H9 (cell line): ENCODE results near the gene TMEM270. TPM values are rescaled to one million over a fixed set of nuclear protein-coding genes. Genes with fewer than 3 reads are reported as not detected.

Experiments used
- DNase-seq: peaks from one replicate; pipeline ENCODE4 v3.0.0-alpha.2; 2017
- H2AFZ ChIP-seq: one replicate; pipeline ENCODE4 v1.6.1; 2013; ENCODE audit warnings: mild to moderate bottlenecking, low read length, control low read depth, moderate library complexity
- H2AK5ac ChIP-seq: 2 replicates; pipeline ENCODE4 v1.6.1; 2013; ENCODE audit warnings: low read length, control low read depth, mixed read lengths; ENCODE audit not compliant: insufficient read length
- H2BK120ac ChIP-seq: one replicate; pipeline ENCODE4 v1.6.1; 2013; ENCODE audit warnings: low read depth, mild to moderate bottlenecking, low read length, control low read depth, inconsistent platforms; ENCODE audit not compliant: poor library complexity, severe bottlenecking
- H2BK12ac ChIP-seq: 2 replicates; pipeline ENCODE4 v1.6.1; 2013; ENCODE audit warnings: low read length, control low read depth, mixed read lengths, low read depth; ENCODE audit not compliant: insufficient read length
- H2BK15ac ChIP-seq: 2 replicates; pipeline ENCODE4 v1.6.1; 2013; ENCODE audit warnings: low read depth, low read length, control low read depth
- H2BK20ac ChIP-seq: one replicate; pipeline ENCODE4 v1.6.1; 2013; ENCODE audit warnings: low read depth, mild to moderate bottlenecking, low read length, control low read depth, inconsistent platforms; ENCODE audit not compliant: poor library complexity, severe bottlenecking
- H2BK5ac ChIP-seq: 2 replicates; pipeline ENCODE4 v1.6.1; 2013; ENCODE audit warnings: low read length, control low read depth, mixed read lengths; ENCODE audit not compliant: insufficient read length
- H3K14ac ChIP-seq: 2 replicates; pipeline ENCODE4 v1.6.1; 2013; ENCODE audit warnings: low read length, control low read depth; ENCODE audit not compliant: insufficient read depth
- H3K18ac ChIP-seq: 2 replicates; pipeline ENCODE4 v1.6.1; 2013; ENCODE audit warnings: low read depth, mild to moderate bottlenecking, mixed read lengths, low read length, control low read depth; ENCODE audit not compliant: insufficient read length
- H3K23ac ChIP-seq: 2 replicates; pipeline ENCODE4 v1.6.1; 2013; ENCODE audit warnings: low read length, control low read depth, mixed read lengths, low read depth; ENCODE audit not compliant: insufficient read length
- H3K23me2 ChIP-seq: 2 replicates; pipeline ENCODE4 v1.6.1; 2013; ENCODE audit warnings: low read depth, mild to moderate bottlenecking, mixed read lengths, low read length, control low read depth; ENCODE audit not compliant: insufficient read length, poor library complexity, severe bottlenecking
- H3K27ac ChIP-seq: 2 replicates; pipeline ENCODE4 v1.5.1; 2013; ENCODE audit warnings: low read length, control low read depth, mixed read lengths, low read depth; ENCODE audit not compliant: insufficient read length
- H3K27me3 ChIP-seq: 2 replicates; pipeline ENCODE4 v1.6.1; 2013; ENCODE audit warnings: low read length, control low read depth, inconsistent platforms; ENCODE audit not compliant: insufficient read depth
- H3K4ac ChIP-seq: 2 replicates; pipeline ENCODE4 v1.6.1; 2013; ENCODE audit warnings: low read depth, mild to moderate bottlenecking, control low read depth, inconsistent platforms, low read length, moderate library complexity
- H3K4me1 ChIP-seq: 2 replicates; pipeline ENCODE4 v1.6.1; 2013; ENCODE audit warnings: low read length, control low read depth, inconsistent platforms; ENCODE audit not compliant: insufficient read depth
- H3K4me2 ChIP-seq: 2 replicates; pipeline ENCODE4 v1.6.1; 2013; ENCODE audit warnings: low read length, control low read depth, mixed read lengths; ENCODE audit not compliant: insufficient read length, insufficient read depth
- H3K56ac ChIP-seq: 2 replicates; pipeline ENCODE4 v1.6.1; 2013; ENCODE audit warnings: low read depth, mild to moderate bottlenecking, mixed read lengths, low read length, control low read depth; ENCODE audit not compliant: insufficient read length
- H3K79me1 ChIP-seq: 2 replicates; pipeline ENCODE4 v1.6.1; 2013; ENCODE audit warnings: low read depth, mild to moderate bottlenecking, moderate library complexity, low read length, control low read depth, inconsistent platforms; ENCODE audit not compliant: insufficient read depth, poor library complexity, severe bottlenecking
- H3K79me2 ChIP-seq: 2 replicates; pipeline ENCODE4 v1.6.1; 2013; ENCODE audit warnings: low read length, control low read depth, inconsistent platforms; ENCODE audit not compliant: insufficient read depth
- H3K9ac ChIP-seq: 2 replicates; pipeline ENCODE4 v1.6.1; 2013; ENCODE audit warnings: low read length, control low read depth, mixed read lengths; ENCODE audit not compliant: insufficient read length; ENCODE audit errors: extremely low read depth
- H3K9me3 ChIP-seq: one replicate; pipeline ENCODE4 v1.6.1; 2013; ENCODE audit warnings: low read depth, low read length, inconsistent platforms; ENCODE audit not compliant: control insufficient read depth
- H3T11ph ChIP-seq: one replicate; pipeline ENCODE4 v1.6.1; 2013; ENCODE audit warnings: mild to moderate bottlenecking, low read length, control low read depth, inconsistent platforms
- H4K20me1 ChIP-seq: one replicate; pipeline ENCODE4 v1.6.1; 2013; ENCODE audit not compliant: control insufficient read depth, insufficient read length, insufficient read depth
- H4K5ac ChIP-seq: 2 replicates; pipeline ENCODE4 v1.6.1; 2013; ENCODE audit warnings: low read depth, mild to moderate bottlenecking, mixed read lengths, low read length, control low read depth; ENCODE audit not compliant: insufficient read length
- H4K8ac ChIP-seq: replicated peaks from 2 replicates; pipeline ENCODE4 v1.6.1; 2013; ENCODE audit warnings: low read length, control low read depth, mixed read lengths, low read depth; ENCODE audit not compliant: insufficient read length
- H4K91ac ChIP-seq: 2 replicates; pipeline ENCODE4 v1.6.1; 2013; ENCODE audit warnings: low read depth, mild to moderate bottlenecking, moderate library complexity, mixed read lengths, low read length, control low read depth; ENCODE audit not compliant: insufficient read length
- H3K27ac Mint-ChIP-seq, 3 experiments: 2 replicates in 2 of 3; 3 replicates in 1 of 3; pipeline ENCODE4 v1.8.0; 2020 to 2021; ENCODE audit warnings: mixed read lengths in 3 of 3, mild to moderate bottlenecking in 1 of 3, moderate library complexity in 1 of 3
- H3K27me3 Mint-ChIP-seq: 2 replicates; pipeline ENCODE4 v1.8.0; 2021; ENCODE audit warnings: low read depth, mild to moderate bottlenecking, moderate library complexity, mixed read lengths
- H3K36me3 Mint-ChIP-seq, 3 experiments: 2 replicates in 2 of 3; 3 replicates in 1 of 3; pipeline ENCODE4 v1.8.0; 2020 to 2021; ENCODE audit warnings: low read depth in 3 of 3, mixed read lengths in 3 of 3; ENCODE audit not compliant: insufficient read depth in 1 of 3
- H3K4me1 Mint-ChIP-seq, 2 experiments: 2 replicates each; pipeline ENCODE4 v1.8.0; 2020; ENCODE audit warnings: mixed read lengths in 2 of 2
- H3K4me3 Mint-ChIP-seq, 2 experiments: 2 replicates in 1 of 2; 3 replicates in 1 of 2; pipeline ENCODE4 v1.8.0; 2020 to 2021; ENCODE audit warnings: mild to moderate bottlenecking in 2 of 2, mixed read lengths in 2 of 2, moderate library complexity in 1 of 2
- H3K9me3 Mint-ChIP-seq, 2 experiments: 2 replicates in 1 of 2; 3 replicates in 1 of 2; pipeline ENCODE4 v1.8.0; 2020; ENCODE audit warnings: mild to moderate bottlenecking in 2 of 2, mixed read lengths in 2 of 2, moderate library complexity in 1 of 2
- CTCF ChIP-seq: fragments of 200-600 bp; sonication (generic); conservative IDR thresholded peaks from 3 replicates; pipeline ENCODE4 v1.8.0; 2021; ENCODE audit warnings: antibody characterized with exemption, mild to moderate bottlenecking
- WGBS: extraction: QIAGEN DNeasy Blood & Tissue Kit; methylation state at CpG from one replicate; pipeline ENCODE4 v1.1.7; 2013; ENCODE audit warnings: missing lambda C conversion rate, low lambda C conversion rate, mixed read lengths; ENCODE audit not compliant: insufficient read length; ENCODE audit errors: extremely low coverage; 5-methylcytosine and 5-hydroxymethylcytosine counted together
- total RNA-seq: library from RNA; stranded (reverse); gene quantifications from 2 replicates; pipeline ENCODE4 v1.2.1, GENCODE V29; 2021

Gene TMEM270
- total RNA-seq, 1 experiment from 2014 or later: not detected

GRCh38 chr7:73823873-73824592, 36.9 kb upstream of the TMEM270 start:
- Mint-ChIP-seq H3K36me3 (no peaks in the 10 kb centered on the region), H3K27ac (no peak overlapping the region), H3K9me3 (no peaks in the 10 kb centered on the region), H3K4me1 (peaks cover 38 to 45% of the 10 kb centered on the region in 2 experiments), H3K27me3 (peaks cover 25% of the 10 kb centered on the region), H3K4me3 (no peak overlapping the region; a peak in 1 of 5 replicates)
- Histone ChIP-seq H3K79me2 (no peaks in the 10 kb centered on the region), H2BK12ac (no peak overlapping the region), H3K9me3 (no peaks in the 10 kb centered on the region), H2BK120ac (no peak overlapping the region), H2BK5ac (no peak overlapping the region), H2AK5ac (no peak overlapping the region), H4K5ac (no peak overlapping the region), H3K27ac (no peak overlapping the region), H2BK15ac (no peak overlapping the region), H3T11ph (no peak overlapping the region), H3K23ac (no peak overlapping the region), H3K4ac (no peak overlapping the region), H3K4me1 (peaks cover 5% of the 10 kb centered on the region; the same call in 1 of the 2 replicates), H3K18ac (no peak overlapping the region), H4K20me1 (no peaks in the 10 kb centered on the region), H2BK20ac (no peak overlapping the region), H3K79me1 (no peaks in the 10 kb centered on the region), H4K91ac (no peak overlapping the region), H3K14ac (no peak overlapping the region), H4K8ac (no peak overlapping the region), H3K4me2 (no peak overlapping the region), H3K23me2 (no peaks in the 10 kb centered on the region), H3K56ac (no peak overlapping the region), H2AFZ (no peak overlapping the region), H3K9ac (no peak overlapping the region), H3K27me3 (no peaks in the 10 kb centered on the region)
- DNase-seq: no peak
- TF ChIP-seq CTCF: no peak
- whole genome bisulfite sequencing: no CpG with 5 or more reads among the region's 11 CpGs
